ENCODE data around the gene CELA3A. TPM values are rescaled to one million over a fixed set of nuclear protein-coding genes. Genes with fewer than 3 reads are reported as not detected.

The CELA3A gene
- total RNA-seq, 1 donor from 2014 or later = not detected

DNA sequence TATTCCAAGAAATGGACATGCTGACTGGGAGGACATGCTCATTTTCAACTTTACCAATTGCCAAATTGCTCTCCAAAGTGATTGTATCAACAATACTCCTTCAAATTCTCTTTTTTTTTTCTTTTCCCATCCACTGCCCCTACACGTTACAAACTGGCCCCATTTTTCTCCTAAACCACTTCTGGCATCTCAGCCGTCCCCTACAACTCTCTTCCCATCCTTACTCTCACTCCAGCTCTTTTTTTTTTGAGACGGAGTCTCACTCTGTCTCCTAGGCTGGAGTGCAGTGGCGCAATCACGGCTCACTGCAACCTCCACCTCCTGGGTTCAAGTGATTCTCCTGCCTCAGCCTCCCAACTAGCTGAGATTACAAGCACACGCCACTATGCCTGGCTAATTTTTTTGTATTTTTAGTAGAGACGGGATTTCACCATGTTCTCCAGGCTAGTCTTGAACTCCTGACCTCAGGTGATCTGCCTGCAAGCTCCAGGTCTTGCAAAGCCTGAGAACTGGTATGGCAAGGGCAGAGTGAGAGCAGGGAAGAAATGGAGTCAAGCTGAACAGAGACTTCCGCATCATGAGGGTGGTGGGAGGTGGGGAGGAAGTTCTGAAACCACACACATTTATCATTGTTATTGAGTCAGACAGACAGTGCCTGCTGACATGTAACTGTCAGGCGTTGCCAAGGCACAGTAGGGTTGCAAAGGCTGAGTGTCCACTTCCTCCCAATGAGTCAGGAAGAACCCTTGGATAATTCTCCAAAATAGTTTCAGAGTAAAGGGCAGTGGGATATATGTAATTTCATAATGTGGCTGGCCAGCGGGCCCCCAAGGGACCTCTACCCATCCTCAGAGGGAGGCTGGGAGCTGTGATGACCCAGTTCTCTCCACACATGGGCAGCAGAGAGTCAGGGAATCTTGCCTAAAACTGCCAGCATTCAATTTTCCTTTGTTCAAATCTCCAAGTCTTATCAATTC, 17.4 kb downstream of the CELA3A start:
- peak; percentile 88 for DNase-seq (ENCODE audit: low read depth)
- H3K36me3 ChIP-seq (ENCODE audit: control insufficient read depth, insufficient read depth, low read length) = no peaks in the 10 kb centered on the region
- TF ChIP-seq, protein P1, sequence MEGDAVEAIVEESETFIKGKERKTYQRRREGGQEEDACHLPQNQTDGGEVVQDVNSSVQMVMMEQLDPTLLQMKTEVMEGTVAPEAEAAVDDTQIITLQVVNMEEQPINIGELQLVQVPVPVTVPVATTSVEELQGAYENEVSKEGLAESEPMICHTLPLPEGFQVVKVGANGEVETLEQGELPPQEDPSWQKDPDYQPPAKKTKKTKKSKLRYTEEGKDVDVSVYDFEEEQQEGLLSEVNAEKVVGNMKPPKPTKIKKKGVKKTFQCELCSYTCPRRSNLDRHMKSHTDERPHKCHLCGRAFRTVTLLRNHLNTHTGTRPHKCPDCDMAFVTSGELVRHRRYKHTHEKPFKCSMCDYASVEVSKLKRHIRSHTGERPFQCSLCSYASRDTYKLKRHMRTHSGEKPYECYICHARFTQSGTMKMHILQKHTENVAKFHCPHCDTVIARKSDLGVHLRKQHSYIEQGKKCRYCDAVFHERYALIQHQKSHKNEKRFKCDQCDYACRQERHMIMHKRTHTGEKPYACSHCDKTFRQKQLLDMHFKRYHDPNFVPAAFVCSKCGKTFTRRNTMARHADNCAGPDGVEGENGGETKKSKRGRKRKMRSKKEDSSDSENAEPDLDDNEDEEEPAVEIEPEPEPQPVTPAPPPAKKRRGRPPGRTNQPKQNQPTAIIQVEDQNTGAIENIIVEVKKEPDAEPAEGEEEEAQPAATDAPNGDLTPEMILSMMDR (IDR thresholded peaks at IDR 0.05; ENCODE audit: insufficient read depth, low read length, poor library complexity, severe bottlenecking) = peak; percentile 42
- H3K4me3 ChIP-seq (ENCODE audit: low read depth, low read length) = no peak overlapping the region
- H3K27me3 ChIP-seq (ENCODE audit: control insufficient read depth, insufficient read depth, low read length) = no peaks in the 10 kb centered on the region

DNA sequence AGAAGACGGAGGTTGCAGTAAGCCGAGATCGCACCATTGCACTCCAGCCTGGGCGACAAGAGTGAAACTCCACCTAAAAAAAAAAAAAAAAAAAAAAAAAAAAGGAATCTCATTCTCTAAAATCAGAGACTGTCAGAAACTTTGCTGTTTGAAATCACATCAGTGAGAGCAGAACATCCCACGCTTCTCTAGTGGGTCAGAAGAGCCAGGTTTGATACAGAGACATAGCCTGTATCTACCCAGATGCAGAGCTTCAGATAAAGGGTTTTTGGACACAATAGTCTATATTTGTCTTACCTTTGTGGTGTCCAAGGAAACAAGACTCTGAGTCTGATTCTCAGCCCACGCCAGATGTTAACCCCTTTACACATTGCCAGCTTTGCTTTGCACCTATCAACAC, 19.6 kb downstream of the CELA3A start:
- no peak for DNase-seq (ENCODE audit: low read depth)

DNA sequence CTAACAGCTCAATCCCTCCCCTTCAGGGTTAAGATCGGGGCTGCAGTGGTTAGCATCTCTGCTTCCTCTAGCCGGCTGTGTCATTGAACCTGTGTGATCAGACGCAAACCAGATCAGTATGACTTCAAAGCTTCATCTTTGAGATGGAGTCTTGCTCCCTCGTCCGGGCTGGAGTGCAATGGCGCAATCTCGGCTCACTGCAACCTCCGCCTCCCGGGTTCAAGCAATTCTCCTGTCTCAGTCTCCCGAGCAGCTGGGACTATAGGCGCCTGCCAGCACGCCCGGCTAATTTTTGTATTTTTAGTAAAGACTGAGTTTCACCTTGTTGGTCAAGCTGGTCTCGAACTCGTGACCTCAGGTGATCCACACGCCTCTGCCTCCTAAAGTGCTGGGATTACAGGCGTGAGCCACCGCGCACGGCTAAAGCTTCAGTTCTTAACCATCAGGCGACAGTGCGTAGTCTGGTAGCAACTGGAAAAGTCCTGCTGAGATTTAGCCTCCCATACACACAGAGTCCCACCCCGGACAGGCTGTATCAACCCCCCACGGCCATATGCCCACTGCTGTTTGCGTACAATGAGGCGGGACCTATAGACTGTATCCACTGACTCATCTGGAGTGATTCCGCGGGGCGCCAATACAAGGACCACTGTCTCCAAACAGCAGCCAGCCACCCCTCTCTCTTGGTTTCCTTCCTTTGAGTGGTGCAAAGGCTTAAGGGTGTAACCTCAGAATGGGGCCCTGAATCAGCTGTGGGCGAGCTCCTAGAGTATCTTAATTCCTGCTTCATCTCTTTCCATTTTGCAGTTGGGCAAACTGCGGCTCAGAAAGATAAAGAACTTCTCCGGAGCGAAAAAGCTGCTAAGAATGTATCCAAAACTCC, 23.3 kb downstream of the CELA3A start:
- Histone ChIP-seq H3K36me3 (ENCODE audit: control insufficient read depth, insufficient read depth, low read length) (no peaks in the 10 kb centered on the region), H3K27me3 (ENCODE audit: control insufficient read depth, insufficient read depth, low read length) (no peaks in the 10 kb centered on the region), H3K4me3 (ENCODE audit: low read depth, low read length) (peak overlapping the region; percentile 95)
- TF ChIP-seq, protein P1 (IDR thresholded peaks at IDR 0.05; ENCODE audit: insufficient read depth, low read length, poor library complexity, severe bottlenecking) = no peak
- no peak for DNase-seq (ENCODE audit: low read depth)

More for the DNA sequence above, 19.6 kb downstream of the CELA3A start:
- no peak overlapping the region for H3K4me3 ChIP-seq (ENCODE audit: low read depth, low read length)
- H3K36me3 ChIP-seq (ENCODE audit: control insufficient read depth, insufficient read depth, low read length) = no peaks in the 10 kb centered on the region
- no peaks in the 10 kb centered on the region for H3K27me3 ChIP-seq (ENCODE audit: control insufficient read depth, insufficient read depth, low read length)
- TF ChIP-seq, protein P1 (IDR thresholded peaks at IDR 0.05; ENCODE audit: insufficient read depth, low read length, poor library complexity, severe bottlenecking) = no peak

DNA sequence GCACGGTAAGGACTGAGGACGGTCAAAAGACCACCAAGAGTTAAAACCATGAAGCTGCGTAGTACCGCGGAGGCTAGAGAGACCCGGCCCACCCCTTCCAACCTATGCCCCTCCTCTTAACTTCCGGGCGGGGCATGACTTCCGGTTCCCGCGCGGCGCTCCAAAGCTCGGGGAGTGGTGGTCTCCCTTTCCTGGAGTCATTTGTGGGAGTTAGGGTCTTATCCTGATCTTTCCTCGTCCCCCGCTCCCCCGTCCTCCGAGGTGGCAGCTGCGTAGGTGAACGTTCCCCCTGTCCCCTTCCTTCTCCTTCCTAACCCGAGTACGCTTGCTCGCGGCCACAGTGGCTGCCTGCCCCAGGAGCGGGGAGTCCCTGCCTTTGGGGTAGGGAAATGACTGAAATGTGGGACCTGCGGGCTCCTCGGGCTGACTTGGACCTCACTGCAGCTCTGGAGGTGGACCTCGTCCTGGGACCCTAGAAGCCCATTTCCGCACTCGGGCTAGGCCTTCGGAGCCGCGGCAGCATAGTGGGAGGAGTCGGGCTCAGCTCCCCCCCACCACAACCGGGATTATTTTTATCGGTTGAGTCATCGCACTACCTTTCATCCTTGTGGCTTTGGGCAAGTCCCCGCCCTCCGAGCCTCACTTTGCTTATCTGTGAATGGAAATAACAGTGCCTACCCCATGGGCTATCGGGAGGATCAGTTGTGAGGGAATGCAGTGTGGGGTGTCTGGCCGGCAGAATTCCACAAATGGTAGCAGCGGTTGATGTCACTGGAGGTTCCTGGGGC, 24.1 kb downstream of the CELA3A start:
- H3K27me3 ChIP-seq (ENCODE audit: control insufficient read depth, insufficient read depth, low read length) = no peaks in the 10 kb centered on the region
- peak; percentile 81 for DNase-seq (ENCODE audit: low read depth)
- H3K36me3 ChIP-seq (ENCODE audit: control insufficient read depth, insufficient read depth, low read length) = no peaks in the 10 kb centered on the region
- TF ChIP-seq, protein P1 (IDR thresholded peaks at IDR 0.05; ENCODE audit: insufficient read depth, low read length, poor library complexity, severe bottlenecking) = no peak
- H3K4me3 ChIP-seq (ENCODE audit: low read depth, low read length) = peak overlapping the region; percentile 95

DNA sequence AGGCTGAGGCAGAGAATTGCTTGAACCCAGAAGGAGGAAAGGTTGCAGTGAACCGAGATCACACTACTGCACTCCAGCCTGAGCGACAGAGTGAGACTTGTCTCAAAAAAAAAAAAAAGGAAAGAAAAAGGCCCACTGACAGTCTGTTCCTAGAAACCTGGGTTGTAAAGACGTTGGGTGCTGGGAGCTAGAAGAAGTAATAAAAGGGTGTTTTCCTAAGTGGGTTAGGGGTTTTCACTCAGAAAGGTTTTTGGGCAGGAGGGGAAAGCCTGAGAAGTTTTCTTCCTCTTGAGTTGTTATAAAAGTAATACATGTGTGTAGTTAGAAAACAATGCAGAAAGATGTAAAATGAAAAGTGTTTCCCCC, 25.4 kb downstream of the CELA3A start:
- no peaks in the 10 kb centered on the region for H3K36me3 ChIP-seq (ENCODE audit: control insufficient read depth, insufficient read depth, low read length)
- no peak overlapping the region for H3K4me3 ChIP-seq (ENCODE audit: low read depth, low read length)
- TF ChIP-seq, protein P1 (IDR thresholded peaks at IDR 0.05; ENCODE audit: insufficient read depth, low read length, poor library complexity, severe bottlenecking) = no peak
- no peaks in the 10 kb centered on the region for H3K27me3 ChIP-seq (ENCODE audit: control insufficient read depth, insufficient read depth, low read length)
- DNase-seq (ENCODE audit: low read depth) = no peak

Measured in kidney epithelial cell (primary cell).